Activated CD4-positive, alpha-beta T cell treated with anti-CD3 and anti-CD28 coated beads, Interleukin-2, amount 10 ng/mL, durations not matched to agents 24 days and 14 days (primary cell): ENCODE measurements around the gene ABTB1. TPM values are rescaled to one million over a fixed set of nuclear protein-coding genes. Genes with fewer than 3 reads are reported as not detected.
"Not testable (repeated sequence)": the region's sequence is repeated elsewhere in the genome, so short reads cannot be mapped to it uniquely, and the experiment has no call there.

Experiments
- DNase-seq: peaks from one replicate; pipeline ENCODE4 v3.0.0; 2022
- H3K27ac Mint-ChIP-seq: one replicate; pipeline ENCODE4 v1.8.0; 2022; ENCODE audit warnings: mild to moderate bottlenecking, mixed read lengths
- H3K27me3 Mint-ChIP-seq: one replicate; pipeline ENCODE4 v1.8.0; 2022; ENCODE audit warnings: mixed read lengths
- H3K36me3 Mint-ChIP-seq: one replicate; pipeline ENCODE4 v1.8.0; 2022; ENCODE audit warnings: low read depth, mild to moderate bottlenecking, mixed read lengths
- H3K4me1 Mint-ChIP-seq: one replicate; pipeline ENCODE4 v1.8.0; 2021; ENCODE audit warnings: mixed read lengths
- H3K4me3 Mint-ChIP-seq: one replicate; pipeline ENCODE4 v1.8.0; 2022; ENCODE audit warnings: mild to moderate bottlenecking, moderate library complexity, mixed read lengths
- H3K9me3 Mint-ChIP-seq: one replicate; pipeline ENCODE4 v1.8.0; 2021; ENCODE audit warnings: mixed read lengths
- intact Hi-C: fragments of 100-400 bp; cut with micrococcal nuclease; formaldehyde crosslinking; loops from one replicate; pipeline ENCODE4 v1.15.1; 2023
- total RNA-seq: library from RNA; stranded (reverse); gene quantifications from 2 replicates; pipeline ENCODE4 v1.2.3, GENCODE V29; 2022

ABTB1 gene
- total RNA-seq, 1 donor from 2014 or later = 8.0 TPM

GRCh38 chr3:127680146-127680661 is 7.5 kb downstream of the ABTB1 start:
- peaks cover 6% of the 10 kb centered on the region for H3K4me1 Mint-ChIP-seq

GRCh38 chr3:127680798-127681221 is 8.1 kb downstream of the ABTB1 start:
- DNase-seq = no peak
- H3K4me1 Mint-ChIP-seq = peaks cover 6% of the 10 kb centered on the region
- H3K4me3 Mint-ChIP-seq = no peak overlapping the region
- no peak overlapping the region for H3K27ac Mint-ChIP-seq
- peaks cover 2% of the 10 kb centered on the region for H3K36me3 Mint-ChIP-seq
- no peaks in the 10 kb centered on the region for H3K9me3 Mint-ChIP-seq
- H3K27me3 Mint-ChIP-seq = peaks cover 2% of the 10 kb centered on the region
- intact Hi-C loops = no loop called here

More at GRCh38 chr3:127680146-127680661, 7.5 kb downstream of the ABTB1 start:
- no peak for DNase-seq
- H3K27me3 Mint-ChIP-seq = peaks cover 2% of the 10 kb centered on the region
- H3K4me3 Mint-ChIP-seq = no peak overlapping the region
- H3K9me3 Mint-ChIP-seq = no peaks in the 10 kb centered on the region
- H3K36me3 Mint-ChIP-seq = peaks cover 2% of the 10 kb centered on the region
- intact Hi-C loops = no loop called here
- H3K27ac Mint-ChIP-seq = no peak overlapping the region

GRCh38 chr3:127682175-127682554 is 9.4 kb downstream of the ABTB1 start:
- H3K27me3 Mint-ChIP-seq, DNase-seq, H3K36me3 Mint-ChIP-seq, intact Hi-C loops, H3K4me1 Mint-ChIP-seq, H3K27ac Mint-ChIP-seq, H3K4me3 Mint-ChIP-seq, H3K9me3 Mint-ChIP-seq: not testable (repeated sequence)

- no peak overlapping the region for H3K4me3 Mint-ChIP-seq
- H3K36me3 Mint-ChIP-seq = peaks cover 2% of the 10 kb centered on the region
- no peaks in the 10 kb centered on the region for H3K9me3 Mint-ChIP-seq
- peaks cover 2% of the 10 kb centered on the region for H3K27me3 Mint-ChIP-seq
- H3K27ac Mint-ChIP-seq = no peak overlapping the region
- DNase-seq = no peak
- intact Hi-C loops = no loop called here
- peaks cover 6% of the 10 kb centered on the region for H3K4me1 Mint-ChIP-seq
These were observed 9.8 kb downstream of the ABTB1 start for GRCh38 chr3:127682561-127682960.

DNA sequence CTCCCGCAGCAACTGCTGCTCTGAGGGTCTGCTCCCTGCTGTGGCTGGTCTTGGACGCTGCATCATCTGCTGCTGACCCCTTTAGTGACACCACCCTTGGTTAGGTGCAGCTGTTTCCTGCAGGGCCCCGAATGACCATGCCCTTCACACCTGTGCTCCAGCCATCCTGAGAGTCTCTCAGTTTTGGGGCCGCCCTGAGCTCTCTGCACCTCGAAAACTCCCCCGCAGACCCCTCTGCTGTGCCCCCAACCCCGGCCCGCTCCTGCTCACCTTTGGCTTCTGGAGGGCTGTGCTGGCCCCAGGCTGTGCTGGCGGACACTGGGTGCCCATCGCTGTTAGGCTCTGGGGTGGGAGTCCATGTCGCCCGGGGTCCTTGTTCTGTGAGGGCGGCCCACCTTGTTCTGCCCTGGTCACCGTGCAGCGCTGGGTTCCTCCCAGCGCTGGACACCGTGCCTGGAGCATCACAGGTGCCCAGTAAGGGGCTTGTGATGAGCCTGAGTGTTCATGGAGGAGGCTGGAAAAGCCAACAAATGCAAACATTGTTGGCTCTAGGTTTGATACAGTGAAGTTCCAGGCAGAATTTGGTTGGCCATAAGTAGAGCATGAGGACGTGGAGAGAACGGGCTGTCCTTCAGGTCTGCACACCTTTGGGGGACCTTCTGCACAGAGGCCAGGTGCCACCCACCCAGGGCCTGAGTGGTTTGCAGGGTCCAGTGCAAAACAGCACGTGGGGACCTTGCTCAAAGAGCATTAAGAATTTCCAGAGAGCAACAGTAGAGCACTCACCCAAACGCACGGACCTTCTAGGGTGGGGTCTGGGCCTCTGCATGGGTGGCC is 12.3 kb downstream of the ABTB1 start:
- H3K9me3 Mint-ChIP-seq = no peaks in the 10 kb centered on the region
- no peak for DNase-seq
- H3K27me3 Mint-ChIP-seq = peaks cover 2% of the 10 kb centered on the region
- intact Hi-C loops = no loop called here
- H3K36me3 Mint-ChIP-seq = no peaks in the 10 kb centered on the region
- peaks cover 6% of the 10 kb centered on the region for H3K4me1 Mint-ChIP-seq
- H3K4me3 Mint-ChIP-seq = no peak overlapping the region
- no peak overlapping the region for H3K27ac Mint-ChIP-seq

DNA sequence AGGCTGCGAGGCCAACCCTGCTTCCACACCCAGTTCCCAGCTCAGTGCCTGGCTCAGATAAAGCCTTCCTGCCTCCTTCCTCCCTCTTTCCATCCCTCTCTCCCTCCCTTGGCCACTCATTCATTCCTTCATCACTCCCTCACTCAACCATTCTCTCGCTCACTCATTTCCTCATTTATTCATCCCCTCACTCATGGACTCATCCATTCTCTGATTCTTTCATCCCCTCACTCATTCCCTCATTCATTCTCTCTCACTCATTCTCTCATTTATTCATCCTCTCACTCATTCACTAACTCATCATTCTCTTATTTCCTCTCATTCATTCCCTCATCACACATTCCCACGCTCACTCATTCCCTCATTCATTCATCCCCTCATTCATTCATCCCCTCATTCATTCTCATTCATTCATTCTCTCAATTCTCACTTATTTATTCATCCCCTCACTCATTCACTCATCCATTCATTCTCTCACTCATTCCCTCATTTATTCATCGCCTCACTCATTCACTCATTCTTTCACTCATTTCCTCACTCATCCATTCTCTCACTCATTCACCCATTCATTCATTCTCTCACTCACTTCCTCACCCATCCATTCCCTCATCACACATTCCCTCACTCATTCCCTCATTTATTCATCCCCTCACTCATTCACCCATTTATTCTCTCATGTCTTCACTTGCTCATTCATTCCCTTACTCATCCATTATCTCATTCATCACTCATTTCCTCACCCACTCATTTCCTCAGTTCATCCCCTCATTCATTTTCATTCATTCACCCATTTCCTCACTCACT is 13.2 kb downstream of the ABTB1 start:
- no peaks in the 10 kb centered on the region for H3K36me3 Mint-ChIP-seq
- H3K4me1 Mint-ChIP-seq = peaks cover 6% of the 10 kb centered on the region
- no peak for DNase-seq
- intact Hi-C loops = no loop called here
- H3K9me3 Mint-ChIP-seq = no peaks in the 10 kb centered on the region
- peaks cover 2% of the 10 kb centered on the region for H3K27me3 Mint-ChIP-seq
- H3K27ac Mint-ChIP-seq = no peak overlapping the region
- H3K4me3 Mint-ChIP-seq = no peak overlapping the region

- Mint-ChIP-seq H3K27ac (no peak overlapping the region), H3K27me3 (peaks cover 2% of the 10 kb centered on the region), H3K4me3 (no peak overlapping the region), H3K36me3 (no peaks in the 10 kb centered on the region), H3K9me3 (no peaks in the 10 kb centered on the region), H3K4me1 (peaks cover 6% of the 10 kb centered on the region)
- intact Hi-C loops = no loop called here
- no peak for DNase-seq
These were observed 13.8 kb downstream of the ABTB1 start for GRCh38 chr3:127686512-127686894.

DNA sequence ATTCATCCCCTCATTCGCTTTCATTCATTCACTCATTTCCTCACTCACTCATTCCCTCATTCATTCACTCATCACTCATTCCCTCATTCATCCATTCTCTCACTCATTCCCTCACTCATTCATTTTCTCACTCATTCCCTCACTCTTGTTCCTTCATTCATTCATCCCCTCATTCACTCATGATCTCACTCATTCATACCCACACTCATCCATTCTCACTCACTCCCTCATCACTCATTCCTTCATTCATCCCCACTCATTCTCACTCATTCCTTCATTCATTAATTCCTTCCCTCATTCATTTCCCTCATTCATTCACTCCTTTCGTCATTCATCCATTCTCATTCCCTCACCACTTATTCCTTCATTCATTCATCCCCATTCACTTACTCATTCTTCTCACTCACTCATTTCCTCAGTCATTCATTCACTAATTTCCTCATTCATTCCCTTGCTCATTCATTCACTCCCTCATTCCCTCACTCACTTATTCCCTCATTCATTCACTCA is 14.5 kb downstream of the ABTB1 start:
- peaks cover 2% of the 10 kb centered on the region for H3K27me3 Mint-ChIP-seq

DNA sequence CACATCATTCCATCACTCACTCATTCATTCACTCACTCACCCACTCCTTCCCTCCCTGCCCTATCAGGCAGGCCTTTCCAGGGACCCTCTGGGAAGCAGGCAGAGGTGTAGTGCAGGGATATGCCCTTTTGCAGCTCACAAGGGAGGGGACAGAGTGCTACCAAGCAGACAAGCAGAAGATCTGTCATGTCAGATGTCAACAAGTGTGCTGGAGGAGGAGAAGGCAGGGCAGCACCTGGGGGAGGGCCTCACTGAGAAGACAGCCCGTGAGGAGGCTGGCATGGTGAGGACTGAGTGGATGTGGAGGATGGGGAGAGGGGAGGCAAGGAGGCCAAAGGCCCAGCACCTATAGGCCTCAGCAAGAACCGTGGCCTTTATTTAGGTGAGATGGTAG is 15.3 kb downstream of the ABTB1 start:
- no peak for DNase-seq
- peaks cover 6% of the 10 kb centered on the region for H3K4me1 Mint-ChIP-seq
- no peak overlapping the region for H3K27ac Mint-ChIP-seq
- peaks cover 2% of the 10 kb centered on the region for H3K27me3 Mint-ChIP-seq
- intact Hi-C loops = no loop called here
- no peaks in the 10 kb centered on the region for H3K9me3 Mint-ChIP-seq
- H3K4me3 Mint-ChIP-seq = no peak overlapping the region
- H3K36me3 Mint-ChIP-seq = no peaks in the 10 kb centered on the region

More for the DNA sequence above, 14.5 kb downstream of the ABTB1 start:
- no peaks in the 10 kb centered on the region for H3K9me3 Mint-ChIP-seq
- intact Hi-C loops = no loop called here
- H3K4me3 Mint-ChIP-seq = no peak overlapping the region
- no peaks in the 10 kb centered on the region for H3K36me3 Mint-ChIP-seq
- no peak overlapping the region for H3K27ac Mint-ChIP-seq
- DNase-seq = no peak
- H3K4me1 Mint-ChIP-seq = peaks cover 6% of the 10 kb centered on the region

DNA sequence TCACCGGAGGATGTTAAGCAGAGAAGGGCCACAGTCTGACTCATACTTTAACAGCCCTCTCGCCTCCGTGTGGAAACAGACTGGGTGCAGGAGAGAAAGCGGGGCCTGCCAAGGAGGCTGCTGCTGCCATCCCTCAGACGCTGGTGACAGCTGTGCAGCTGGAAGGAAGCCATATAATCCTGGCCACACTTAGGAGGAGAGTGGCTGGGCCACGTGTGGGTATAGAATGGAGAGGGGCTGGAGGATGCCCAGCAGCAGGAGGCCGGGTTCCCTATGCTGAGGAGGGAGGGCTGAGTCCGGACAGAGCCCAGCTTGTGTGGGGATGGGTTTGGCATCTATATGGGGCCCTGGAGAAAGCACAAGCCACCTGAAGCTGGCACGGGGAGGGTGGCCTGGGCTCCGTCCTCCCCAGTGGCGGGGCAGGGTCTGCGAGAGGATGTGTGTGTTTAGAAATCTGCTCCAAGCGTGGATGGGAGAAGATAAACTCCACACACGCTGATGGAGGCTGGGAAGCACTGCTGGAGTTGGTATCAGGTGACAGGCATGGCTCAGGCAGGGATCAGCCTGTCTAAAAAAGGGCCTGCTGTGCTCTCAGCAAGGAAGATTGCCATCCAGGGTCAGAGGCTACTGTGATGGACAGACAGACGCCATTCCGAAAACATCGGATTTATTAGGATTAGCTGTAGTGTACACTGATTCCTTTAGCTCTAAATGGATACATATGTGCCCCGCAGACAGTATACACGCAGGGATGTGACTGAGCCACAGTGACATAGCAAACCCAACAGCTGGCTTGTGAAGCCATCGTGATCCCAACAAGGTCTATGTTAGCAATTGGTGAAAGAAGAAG is 15.9 kb downstream of the ABTB1 start:
- no peaks in the 10 kb centered on the region for H3K9me3 Mint-ChIP-seq

DNA sequence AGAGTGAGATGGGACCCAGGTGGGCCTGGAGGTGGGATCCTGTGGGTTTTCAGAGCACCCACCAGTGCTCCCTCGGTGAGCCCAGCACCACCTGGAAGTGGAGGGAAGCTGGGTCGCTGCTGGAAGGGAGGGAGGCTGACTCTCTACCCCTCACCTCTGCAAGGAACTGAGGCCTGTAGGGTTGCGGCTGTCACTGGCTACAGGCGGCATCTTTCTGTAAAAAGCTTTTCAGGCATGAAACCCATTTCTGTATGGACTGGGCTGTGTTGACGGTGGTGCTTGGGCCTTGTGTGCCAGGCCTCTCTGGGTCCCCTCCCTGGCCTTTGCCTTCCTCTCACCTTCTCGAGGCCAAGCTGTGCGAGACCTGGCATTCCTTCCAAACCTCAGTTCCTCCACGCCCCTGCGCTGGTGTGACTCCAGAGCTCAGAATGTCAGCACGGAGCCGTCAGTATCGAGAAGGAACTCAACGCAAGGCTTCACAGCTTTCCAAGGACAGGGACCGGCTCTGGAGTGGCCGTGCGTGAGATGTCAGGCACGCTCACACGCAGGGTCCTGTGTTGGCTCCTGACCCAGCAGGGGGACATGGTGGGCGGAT is 16.6 kb downstream of the ABTB1 start:
- Mint-ChIP-seq H3K27me3 (no peaks in the 10 kb centered on the region), H3K27ac (no peak overlapping the region), H3K9me3 (no peaks in the 10 kb centered on the region), H3K36me3 (no peaks in the 10 kb centered on the region), H3K4me3 (no peak overlapping the region), H3K4me1 (no peaks in the 10 kb centered on the region)
- DNase-seq = no peak
- intact Hi-C loops = no loop called here

More for the DNA sequence above, 15.9 kb downstream of the ABTB1 start:
- H3K36me3 Mint-ChIP-seq = no peaks in the 10 kb centered on the region
- no peak overlapping the region for H3K27ac Mint-ChIP-seq
- H3K4me3 Mint-ChIP-seq = no peak overlapping the region
- intact Hi-C loops = no loop called here
- no peak for DNase-seq
- peaks cover 3% of the 10 kb centered on the region for H3K4me1 Mint-ChIP-seq
- no peaks in the 10 kb centered on the region for H3K27me3 Mint-ChIP-seq

- H3K9me3 Mint-ChIP-seq = no peaks in the 10 kb centered on the region
These were observed 17.4 kb downstream of the ABTB1 start for GRCh38 chr3:127690106-127690505.

GRCh38 chr3:127690823-127691452 is 18.2 kb downstream of the ABTB1 start:
- no peaks in the 10 kb centered on the region for H3K4me1 Mint-ChIP-seq
- no peak overlapping the region for H3K27ac Mint-ChIP-seq
- H3K4me3 Mint-ChIP-seq = no peak overlapping the region
- no peaks in the 10 kb centered on the region for H3K27me3 Mint-ChIP-seq
- no peaks in the 10 kb centered on the region for H3K36me3 Mint-ChIP-seq
- H3K9me3 Mint-ChIP-seq = no peaks in the 10 kb centered on the region
- peak; percentile 60 for DNase-seq
- intact Hi-C loops = no loop called here

More at GRCh38 chr3:127690106-127690505, 17.4 kb downstream of the ABTB1 start:
- Mint-ChIP-seq H3K27me3 (no peaks in the 10 kb centered on the region), H3K27ac (no peak overlapping the region), H3K36me3 (no peaks in the 10 kb centered on the region), H3K4me3 (no peak overlapping the region), H3K4me1 (no peaks in the 10 kb centered on the region)
- DNase-seq = no peak
- intact Hi-C loops = no loop called here
